HG03135 (cell line): ENCODE data around the gene SF3A1.

Experiments
- ATAC-seq: cut with Tn5 transposase; IDR thresholded peaks from one replicate; pipeline ENCODE4 v1.9.1; 2021; ENCODE audit warnings: mild to moderate bottlenecking, moderate library complexity; ENCODE audit not compliant: unreplicated experiment

SF3A1 gene

GRCh38 chr22:30289980-30290313 is 66.7 kb downstream of the SF3A1 start:
- peak; percentile 9 for ATAC-seq

GRCh38 chr22:30289141-30289979 is 67.3 kb downstream of the SF3A1 start, which contains the start of gene CASTOR1:
Gene CASTOR1, minus strand, starts transcription at chr22:30289505. Its CDS starts 8 bp downstream, at chr22:30289497.
- ATAC-seq = peak; percentile 60

- no peak for ATAC-seq
These were observed 68.1 kb downstream of the SF3A1 start for GRCh38 chr22:30288419-30289140.

- ATAC-seq = no peak
These were observed 68.9 kb downstream of the SF3A1 start for GRCh38 chr22:30287648-30288418.

- no peak for ATAC-seq
These were observed 69.7 kb downstream of the SF3A1 start for GRCh38 chr22:30286813-30287647.

- ATAC-seq = no peak
These were observed 70.4 kb downstream of the SF3A1 start for GRCh38 chr22:30286331-30286730.

- no peak for ATAC-seq
These were observed 70.9 kb downstream of the SF3A1 start for GRCh38 chr22:30285846-30286200.

- ATAC-seq = no peak
These were observed 71.4 kb downstream of the SF3A1 start for GRCh38 chr22:30285176-30285845.

GRCh38 chr22:30284666-30285065 is 72.0 kb downstream of the SF3A1 start:
- no peak for ATAC-seq

GRCh38 chr22:30284172-30284571 is 72.5 kb downstream of the SF3A1 start:
- ATAC-seq = no peak

- ATAC-seq = no peak
These were observed 73.4 kb downstream of the SF3A1 start for GRCh38 chr22:30283342-30283741.

GRCh38 chr22:30282616-30283046 is 74.1 kb downstream of the SF3A1 start:
- no peak for ATAC-seq
